ENCODE results near the gene KISS1. TPM values are rescaled to one million over a fixed set of nuclear protein-coding genes. Genes with fewer than 3 reads are reported as not detected.

Gene KISS1
- total RNA-seq, 1 experiment from 2014 or later, result not detected

GRCh38 chr1:204218552-204218951, 22.3 kb upstream of the KISS1 start:
- no peak for DNase-seq (ENCODE audit: low read depth)

DNA sequence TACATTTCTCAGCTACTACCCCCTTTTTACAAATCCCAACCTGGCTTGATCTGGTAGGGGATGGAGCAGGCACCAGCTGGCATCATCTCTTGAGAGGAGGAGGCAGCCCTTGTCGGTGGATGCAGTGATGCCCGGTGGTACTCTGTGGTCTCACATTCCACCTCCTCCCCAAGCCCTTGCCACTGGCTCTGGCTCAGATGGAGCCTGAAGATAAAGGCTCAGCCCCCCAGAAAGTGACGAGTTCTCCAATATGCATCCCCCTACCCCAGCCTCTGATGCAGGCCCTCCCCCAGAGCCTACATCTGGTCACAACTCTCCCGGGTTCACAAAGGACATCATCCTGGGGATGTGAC, 21.3 kb upstream of the KISS1 start:
- no peak for DNase-seq (ENCODE audit: low read depth)

GRCh38 chr1:204216880-204217647, 20.8 kb upstream of the KISS1 start:
- DNase-seq (ENCODE audit: low read depth), result no peak

DNA sequence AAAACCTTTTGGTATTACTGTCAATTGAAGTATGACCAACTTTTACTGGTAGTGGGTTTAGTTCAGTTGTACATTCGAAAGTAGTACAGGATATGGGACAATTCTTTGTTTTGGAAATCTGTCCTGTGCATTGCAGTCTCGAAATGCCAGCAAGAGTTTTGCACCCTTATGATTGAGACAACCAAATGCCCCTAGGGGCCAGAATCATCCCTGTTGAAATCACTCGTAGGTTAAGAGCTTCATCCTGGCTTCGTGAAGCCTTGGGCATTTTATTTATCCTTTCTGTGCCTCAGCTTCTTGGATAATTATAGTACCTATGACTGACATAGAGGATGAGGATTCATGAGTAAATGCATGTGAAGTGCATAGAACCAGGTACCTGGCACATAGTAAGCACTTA, 19.9 kb upstream of the KISS1 start:
- no peak for DNase-seq (ENCODE audit: low read depth)

GRCh38 chr1:204213668-204214662, 17.7 kb upstream of the KISS1 start, which contains the start of gene GOLT1A:
Gene GOLT1A, minus strand, starts transcription at chr1:204213988. Its CDS starts 82 bp downstream, at chr1:204213906.
- DNase-seq (ENCODE audit: low read depth), result peak; percentile 86

- no peak for DNase-seq (ENCODE audit: low read depth)
Measured at GRCh38 chr1:204212715-204213114, 16.4 kb upstream of the KISS1 start.

DNA sequence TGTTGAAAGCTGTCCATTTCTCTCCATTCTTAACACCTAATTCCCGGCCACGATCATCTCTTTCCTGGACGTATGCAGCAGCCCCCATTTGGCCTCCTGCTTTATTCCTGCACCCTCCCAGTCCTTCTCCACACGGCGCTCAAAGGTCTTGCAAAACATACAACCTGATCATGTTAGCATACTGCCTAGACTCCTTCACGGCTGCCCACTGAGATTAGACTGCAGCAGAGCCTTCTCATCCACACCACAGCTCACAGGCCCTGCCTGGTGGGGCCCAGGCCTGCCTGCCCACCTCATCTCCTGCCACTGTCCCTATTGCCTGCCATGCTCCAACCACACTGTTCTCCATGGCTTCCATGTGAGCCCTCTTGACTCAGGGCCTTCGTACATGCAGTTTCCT, 14.8 kb upstream of the KISS1 start:
- DNase-seq (ENCODE audit: low read depth), result no peak

- peak; percentile 22 for DNase-seq (ENCODE audit: low read depth)
Measured at GRCh38 chr1:204207136-204207616, 10.9 kb upstream of the KISS1 start.

- DNase-seq (ENCODE audit: low read depth), result no peak
Measured at GRCh38 chr1:204206121-204206520, 9.8 kb upstream of the KISS1 start.

- no peak for DNase-seq (ENCODE audit: low read depth)
Measured at GRCh38 chr1:204205486-204205885, 9.2 kb upstream of the KISS1 start.

GRCh38 chr1:204204944-204205343, 8.7 kb upstream of the KISS1 start:
- no peak for DNase-seq (ENCODE audit: low read depth)

GRCh38 chr1:204203206-204203767, 7.0 kb upstream of the KISS1 start:
- no peak for DNase-seq (ENCODE audit: low read depth)

GRCh38 chr1:204202481-204202880, 6.2 kb upstream of the KISS1 start:
- no peak for DNase-seq (ENCODE audit: low read depth)

GRCh38 chr1:204201348-204202040, 5.2 kb upstream of the KISS1 start:
- no peak for DNase-seq (ENCODE audit: low read depth)

- no peak for DNase-seq (ENCODE audit: low read depth)
Measured at GRCh38 chr1:204199579-204199978, 3.3 kb upstream of the KISS1 start.

DNA sequence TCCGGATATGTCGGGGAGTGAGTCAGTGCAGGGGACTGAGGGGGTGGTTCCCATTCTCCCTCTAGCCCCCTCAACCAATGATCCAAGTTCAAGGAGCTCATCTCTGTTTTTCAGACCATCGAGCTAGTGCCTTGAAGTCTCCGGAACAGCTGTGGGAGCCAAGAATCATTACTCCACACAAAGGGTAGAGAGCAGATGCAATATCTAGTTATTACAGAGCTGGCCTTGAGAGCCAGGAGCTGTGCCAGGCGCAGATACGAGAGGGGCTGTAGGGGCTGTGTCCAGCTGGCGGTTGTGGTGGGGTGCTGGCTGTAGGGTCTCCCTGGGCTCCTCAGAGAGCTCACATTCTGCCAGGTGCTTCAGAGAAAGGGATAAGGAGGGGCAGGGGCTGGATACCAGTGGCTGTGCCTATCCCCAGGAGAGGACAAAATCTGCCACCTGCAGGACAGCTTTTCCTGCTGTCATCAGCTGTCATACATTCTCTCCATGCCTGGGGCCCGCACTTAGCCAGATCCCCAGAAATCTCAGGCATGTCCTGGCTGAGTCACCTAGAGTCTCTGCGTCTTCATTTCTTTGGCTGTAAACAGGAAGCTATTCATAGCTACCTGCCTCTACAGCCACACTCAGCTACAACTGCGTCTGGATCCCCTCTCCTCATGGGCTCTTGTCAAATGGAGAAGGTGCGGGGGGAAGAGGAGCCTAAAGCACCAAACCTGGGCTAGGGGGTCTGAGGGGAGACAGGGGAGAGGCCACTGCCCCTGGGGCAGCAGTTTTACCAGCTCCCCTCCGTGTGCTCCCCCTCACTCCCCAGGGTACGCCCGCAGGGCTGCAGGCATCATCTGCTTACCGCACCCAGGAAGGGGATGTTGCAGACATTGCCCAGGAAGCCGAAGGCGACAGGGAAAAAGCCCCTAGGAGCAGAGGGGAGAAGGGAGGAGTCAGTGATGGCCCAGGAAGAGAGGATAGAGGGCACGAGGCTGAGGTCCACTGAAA, 2.4 kb upstream of the KISS1 start:
- DNase-seq (ENCODE audit: low read depth), result peak; percentile 36

DNA sequence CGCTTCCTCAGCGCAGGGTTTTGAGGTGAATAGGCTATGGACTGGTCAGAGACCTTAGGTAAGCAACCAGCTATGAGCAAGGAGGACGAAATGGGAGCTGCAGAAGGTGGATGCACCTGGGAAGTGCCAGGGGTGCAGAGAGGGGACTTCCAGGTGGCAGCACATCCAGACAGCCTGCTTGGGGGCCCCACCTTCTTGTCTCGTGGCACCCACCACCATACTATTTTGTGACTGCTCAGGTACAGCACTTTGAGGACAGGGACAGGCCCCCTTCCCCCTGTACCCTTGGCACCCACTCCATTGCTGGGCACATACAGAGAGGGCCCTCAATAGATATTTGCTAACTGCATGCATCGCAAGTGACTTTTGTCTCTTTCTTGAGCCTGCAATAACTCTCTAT, 777 bp upstream of the KISS1 start:
- DNase-seq (ENCODE audit: low read depth), result no peak

- no peak for DNase-seq (ENCODE audit: low read depth)
Measured at GRCh38 chr1:204194771-204195170, 1.5 kb downstream of the KISS1 start.

DNA sequence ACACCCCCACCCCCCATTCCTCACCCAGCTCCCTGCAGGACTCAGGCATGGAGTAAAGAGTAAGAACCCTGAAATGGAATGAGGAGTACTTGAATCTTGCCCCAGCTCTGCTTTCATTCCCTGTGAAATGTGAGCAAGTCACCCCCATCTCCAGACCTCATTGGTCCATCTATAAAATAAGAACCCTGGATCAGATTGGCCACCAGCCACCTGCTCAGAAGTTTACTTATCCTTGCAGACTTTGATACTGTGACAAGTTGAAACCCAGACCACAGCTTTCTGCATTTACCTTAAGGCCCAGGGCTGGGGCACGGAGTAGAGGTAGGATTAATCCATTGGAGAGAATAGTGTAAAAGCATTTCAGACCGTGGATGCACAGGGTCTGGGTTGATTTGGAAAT, 2.2 kb downstream of the KISS1 start:
- DNase-seq (ENCODE audit: low read depth), result no peak

All from LHCN-M2 (cell line).